CD4-positive, alpha-beta T cell treated with Interleukin-17A for 1 hour (primary cell): ENCODE measurements around the gene PPIF.

Experiments
- DNase-seq: peaks from one replicate; pipeline ENCODE4 v3.0.0-alpha.2; 2020

PPIF gene

DNA sequence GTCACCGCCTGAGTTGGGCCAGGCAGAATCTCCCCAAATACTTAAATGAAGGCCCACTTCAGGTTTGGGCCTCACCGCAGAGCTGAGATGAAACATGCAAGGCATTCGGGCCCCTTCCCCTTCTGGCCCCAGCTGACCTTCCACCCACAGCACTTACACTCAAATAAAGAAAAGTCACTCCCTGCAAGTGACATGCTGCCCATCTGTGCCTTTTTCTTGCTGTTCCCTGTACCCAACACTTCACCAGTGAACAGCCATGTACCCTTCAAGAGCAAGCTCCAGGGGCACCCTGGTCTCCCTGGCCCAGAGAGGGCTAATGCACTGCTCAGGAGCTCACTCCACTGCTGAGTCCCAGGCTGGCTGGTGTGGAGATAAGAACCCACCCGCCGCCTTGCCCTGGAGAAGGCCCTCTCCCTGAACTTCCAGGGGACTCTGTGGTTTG, 57.4 kb downstream of the PPIF start:
- DNase-seq: no peak
